ENCODE measurements around the gene AP3B1.

DNA sequence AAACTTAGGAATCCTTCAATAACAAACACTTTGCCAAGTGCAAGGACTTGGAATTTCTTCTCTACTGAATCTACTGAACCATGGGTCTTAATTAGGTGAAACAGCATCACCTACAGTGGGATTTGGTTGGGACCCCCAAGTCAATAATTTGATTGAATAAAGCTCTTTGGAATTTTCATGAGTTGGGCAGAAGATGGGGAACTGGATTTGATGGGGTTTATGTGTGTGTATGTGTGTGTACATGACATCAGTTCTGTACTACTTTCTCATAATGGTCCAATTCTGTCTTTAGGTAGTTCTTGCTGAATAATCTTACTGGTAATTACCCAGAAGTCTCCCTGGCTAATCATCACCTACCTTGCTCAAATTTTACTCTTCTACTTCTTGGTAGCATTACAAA, 319.9 kb downstream of the AP3B1 start:
- TF ChIP-seq, protein P1, sequence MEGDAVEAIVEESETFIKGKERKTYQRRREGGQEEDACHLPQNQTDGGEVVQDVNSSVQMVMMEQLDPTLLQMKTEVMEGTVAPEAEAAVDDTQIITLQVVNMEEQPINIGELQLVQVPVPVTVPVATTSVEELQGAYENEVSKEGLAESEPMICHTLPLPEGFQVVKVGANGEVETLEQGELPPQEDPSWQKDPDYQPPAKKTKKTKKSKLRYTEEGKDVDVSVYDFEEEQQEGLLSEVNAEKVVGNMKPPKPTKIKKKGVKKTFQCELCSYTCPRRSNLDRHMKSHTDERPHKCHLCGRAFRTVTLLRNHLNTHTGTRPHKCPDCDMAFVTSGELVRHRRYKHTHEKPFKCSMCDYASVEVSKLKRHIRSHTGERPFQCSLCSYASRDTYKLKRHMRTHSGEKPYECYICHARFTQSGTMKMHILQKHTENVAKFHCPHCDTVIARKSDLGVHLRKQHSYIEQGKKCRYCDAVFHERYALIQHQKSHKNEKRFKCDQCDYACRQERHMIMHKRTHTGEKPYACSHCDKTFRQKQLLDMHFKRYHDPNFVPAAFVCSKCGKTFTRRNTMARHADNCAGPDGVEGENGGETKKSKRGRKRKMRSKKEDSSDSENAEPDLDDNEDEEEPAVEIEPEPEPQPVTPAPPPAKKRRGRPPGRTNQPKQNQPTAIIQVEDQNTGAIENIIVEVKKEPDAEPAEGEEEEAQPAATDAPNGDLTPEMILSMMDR (IDR thresholded peaks at IDR 0.05), result no peak
- TF ChIP-seq POLR2A (IDR thresholded peaks at IDR 0.05), result no peak
